Activated CD8-positive, alpha-beta T cell treated with anti-CD3 and anti-CD28 coated beads, Interleukin-2, amount 10 ng/mL, durations not matched to agents 7 days and 5 days (primary cell): ENCODE measurements around the gene PHKB. TPM values are rescaled to one million over a fixed set of nuclear protein-coding genes. Genes with fewer than 3 reads are reported as not detected.
A peak's percentile ranks its signal among the peaks of the same experiment; 100 is the strongest.

ENCODE experiments used
- ATAC-seq: fragments of 150-1000 bp; cut with Tn5 transposase; one replicate; pipeline ENCODE4 v1.10.0; 2021; ENCODE audit warnings: moderate library complexity
- CTCF ChIA-PET: fragments of 350-600 bp; sonication (Branson Sonifier 250); formaldehyde crosslinking; loops from one replicate; lab custom pipeline; 2021; ENCODE audit warnings: antibody characterized with exemption; lab: Charles Lee
- POLR2A ChIA-PET: fragments of 350-600 bp; sonication (Branson Sonifier 250); formaldehyde crosslinking; loops from one replicate; lab custom pipeline; 2021; ENCODE audit warnings: antibody characterized with exemption; lab: Charles Lee
- DNase-seq: peaks from one replicate; pipeline ENCODE4 v3.0.0-alpha.2; 2020
- H3K27ac Mint-ChIP-seq: one replicate; pipeline ENCODE4 v1.8.0; 2021; ENCODE audit warnings: mild to moderate bottlenecking, mixed read lengths
- H3K27me3 Mint-ChIP-seq: one replicate; pipeline ENCODE4 v1.8.0; 2021; ENCODE audit warnings: low read depth, mixed read lengths
- H3K36me3 Mint-ChIP-seq: one replicate; pipeline ENCODE4 v1.8.0; 2021; ENCODE audit warnings: low read depth, mixed read lengths
- H3K4me1 Mint-ChIP-seq: one replicate; pipeline ENCODE4 v1.8.0; 2021; ENCODE audit warnings: low read depth, mixed read lengths
- H3K4me3 Mint-ChIP-seq: one replicate; pipeline ENCODE4 v1.8.0; 2021; ENCODE audit warnings: mild to moderate bottlenecking, mixed read lengths
- H3K9me3 Mint-ChIP-seq: one replicate; pipeline ENCODE4 v1.8.0; 2022; ENCODE audit warnings: mixed read lengths; ENCODE audit not compliant: insufficient read depth
- total RNA-seq, 2 experiments: library from RNA; stranded (reverse); gene quantifications; one replicate each; pipeline ENCODE4 v1.2.3, GENCODE V29; 2021

The PHKB gene
- total RNA-seq, 2 experiments from 2014 or later = 34.9 to 36.8 TPM

DNA sequence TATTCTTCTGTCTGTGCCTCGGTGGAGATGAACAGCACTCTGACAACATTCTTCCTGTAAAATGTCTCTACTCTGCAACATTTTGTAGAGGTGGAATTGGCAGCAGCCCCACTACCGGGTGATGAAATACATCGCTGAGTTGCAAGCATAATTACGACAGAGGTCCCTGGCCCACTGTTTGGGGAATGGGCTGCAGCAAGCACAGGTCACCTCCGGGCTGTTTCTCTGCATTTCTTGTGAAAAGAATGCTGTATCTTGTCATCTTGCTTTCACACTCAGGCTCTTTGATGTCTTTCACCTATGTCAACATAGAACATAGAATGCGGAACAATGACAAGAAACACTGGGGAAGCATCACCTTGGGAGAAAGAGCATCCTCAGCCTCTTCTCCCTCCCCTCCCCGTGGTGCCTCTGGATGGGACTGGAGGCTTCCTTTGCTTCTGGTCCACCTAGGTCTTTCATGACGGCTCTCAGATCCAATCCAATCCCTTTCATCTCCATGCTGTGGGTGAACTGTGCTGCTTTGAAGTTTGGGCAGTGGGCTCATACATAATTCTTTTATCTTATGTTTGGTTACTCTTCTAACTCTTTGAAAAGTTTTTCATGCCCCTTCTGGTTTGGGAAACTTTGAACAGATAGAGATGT lies 265.0 kb downstream of the PHKB start:
- CTCF ChIA-PET = no interaction called here
- H3K4me3 Mint-ChIP-seq = no peak overlapping the region
- no peaks in the 10 kb centered on the region for H3K36me3 Mint-ChIP-seq
- no peak for DNase-seq
- no peak overlapping the region for H3K27ac Mint-ChIP-seq
- no peak for ATAC-seq
- POLR2A ChIA-PET = no interaction called here
- no peaks in the 10 kb centered on the region for H3K27me3 Mint-ChIP-seq
- H3K4me1 Mint-ChIP-seq = no peaks in the 10 kb centered on the region
- no peaks in the 10 kb centered on the region for H3K9me3 Mint-ChIP-seq

DNA sequence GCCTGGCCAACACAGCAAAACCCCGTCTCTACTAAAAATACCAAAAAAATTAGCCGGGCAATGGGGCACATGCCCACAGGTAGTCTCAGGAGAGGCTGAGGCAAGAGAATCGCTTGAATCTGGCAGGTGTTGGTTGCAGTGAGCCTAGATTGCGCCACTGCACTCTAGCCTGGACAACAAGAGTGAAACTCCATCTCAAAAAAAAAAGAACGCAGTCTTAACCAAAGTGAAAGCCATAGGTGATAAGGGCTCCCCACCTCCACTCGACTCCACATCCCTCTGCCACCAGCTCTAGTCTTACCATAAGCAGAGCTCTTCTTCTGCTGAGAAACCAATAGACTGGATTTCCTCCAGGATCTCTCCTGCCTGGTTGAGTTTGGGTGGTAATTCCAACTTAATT lies 266.0 kb downstream of the PHKB start:
- POLR2A ChIA-PET = no interaction called here
- DNase-seq = no peak

DNA sequence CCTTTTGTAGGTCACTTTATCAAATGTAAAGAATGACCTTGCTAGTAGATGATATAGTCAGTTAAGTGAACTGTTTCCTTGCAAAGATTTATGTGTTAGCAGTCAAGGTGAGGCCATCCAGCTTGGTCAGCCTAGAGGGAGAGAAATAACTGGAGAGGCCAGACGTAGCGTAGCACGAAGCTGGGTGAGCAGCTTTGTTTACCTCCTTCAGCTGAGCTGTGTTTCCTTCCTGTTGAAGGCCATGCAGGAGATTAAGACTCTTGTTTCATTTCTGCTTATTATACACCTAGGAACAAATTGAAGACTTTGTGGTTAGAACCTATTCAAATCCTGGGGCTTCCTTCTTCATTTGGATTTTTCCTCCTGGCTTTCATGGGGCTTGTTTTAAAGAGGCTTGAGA lies 267.1 kb downstream of the PHKB start:
- Mint-ChIP-seq H3K4me3 (no peak overlapping the region), H3K4me1 (peaks cover 10% of the 10 kb centered on the region), H3K36me3 (no peaks in the 10 kb centered on the region), H3K27me3 (no peaks in the 10 kb centered on the region), H3K9me3 (no peaks in the 10 kb centered on the region), H3K27ac (no peak overlapping the region)
- ATAC-seq (no peak), DNase-seq (no peak)
- ChIA-PET CTCF (no interaction called here), POLR2A (no interaction called here)

More for the DNA sequence above, 266.0 kb downstream of the PHKB start:
- H3K27me3 Mint-ChIP-seq = no peaks in the 10 kb centered on the region
- H3K9me3 Mint-ChIP-seq = no peaks in the 10 kb centered on the region
- H3K4me3 Mint-ChIP-seq = no peak overlapping the region
- no peak for ATAC-seq
- peaks cover 2% of the 10 kb centered on the region for H3K4me1 Mint-ChIP-seq
- CTCF ChIA-PET = interaction anchor here (0.9 kb wide), 1 partner anchor 264 kb away, joined by 3 read pairs; no protein-coding TSS in a partner anchor
- H3K27ac Mint-ChIP-seq = no peak overlapping the region
- no peaks in the 10 kb centered on the region for H3K36me3 Mint-ChIP-seq

GRCh38 chr16:47729701-47730100 lies 268.6 kb downstream of the PHKB start:
- ATAC-seq = no peak
- CTCF ChIA-PET = no interaction called here

GRCh38 chr16:47731252-47731651 lies 270.1 kb downstream of the PHKB start:
- DNase-seq (no peak), ATAC-seq (no peak)
- no peaks in the 10 kb centered on the region for H3K36me3 Mint-ChIP-seq
- peaks cover 4% of the 10 kb centered on the region for H3K27me3 Mint-ChIP-seq
- POLR2A ChIA-PET = no interaction called here
- H3K27ac Mint-ChIP-seq = no peak overlapping the region
- no peaks in the 10 kb centered on the region for H3K9me3 Mint-ChIP-seq
- CTCF ChIA-PET = no interaction called here
- H3K4me3 Mint-ChIP-seq = no peak overlapping the region
- peaks cover 10% of the 10 kb centered on the region for H3K4me1 Mint-ChIP-seq

More at GRCh38 chr16:47729701-47730100, 268.6 kb downstream of the PHKB start:
- POLR2A ChIA-PET = no interaction called here
- Mint-ChIP-seq H3K36me3 (no peaks in the 10 kb centered on the region), H3K27me3 (no peaks in the 10 kb centered on the region), H3K4me1 (peaks cover 10% of the 10 kb centered on the region), H3K27ac (no peak overlapping the region), H3K4me3 (no peak overlapping the region), H3K9me3 (no peaks in the 10 kb centered on the region)
- no peak for DNase-seq

- Mint-ChIP-seq H3K27ac (no peak overlapping the region), H3K36me3 (no peaks in the 10 kb centered on the region), H3K4me3 (no peak overlapping the region), H3K27me3 (peaks cover 6% of the 10 kb centered on the region), H3K4me1 (peaks cover 10% of the 10 kb centered on the region), H3K9me3 (no peaks in the 10 kb centered on the region)
- DNase-seq (no peak), ATAC-seq (no peak)
- POLR2A ChIA-PET = interaction anchor here (0.7 to 1.5 kb wide), 2 partner anchors 271 to 846 kb away, joined by 3 read pairs; partner anchors contain the start of genes ITFG1 and PHKB
- CTCF ChIA-PET = no interaction called here
These were observed 271.0 kb downstream of the PHKB start for GRCh38 chr16:47732122-47732521.

DNA sequence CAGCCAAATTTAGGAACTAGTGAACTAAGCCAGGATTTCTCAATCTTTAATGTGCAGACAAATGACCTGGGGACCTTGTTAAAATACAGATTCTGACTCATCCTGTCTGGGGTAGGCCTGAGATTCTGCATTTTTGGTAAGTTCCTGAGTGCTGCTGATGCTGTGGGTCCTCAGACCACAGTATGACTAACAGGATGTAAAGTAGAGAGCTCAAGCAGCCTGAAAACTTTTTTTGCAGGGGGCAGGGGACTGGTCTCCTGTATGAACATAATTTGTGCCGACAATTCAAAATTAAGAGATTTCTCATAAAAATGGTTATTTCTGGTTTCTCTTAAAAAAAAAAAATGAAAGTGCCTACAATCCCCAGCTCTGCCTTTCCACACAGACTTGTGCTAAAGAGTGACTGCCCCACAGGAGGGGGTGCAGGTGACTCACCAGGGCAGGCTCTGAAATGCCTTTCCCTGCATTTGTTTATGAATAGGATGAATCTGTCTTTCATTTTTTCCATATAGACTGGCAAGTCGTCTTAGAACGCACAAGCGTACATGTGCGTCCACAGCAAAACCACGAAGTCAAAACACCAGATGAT lies 271.5 kb downstream of the PHKB start:
- POLR2A ChIA-PET = interaction anchor here (0.6 to 1.5 kb wide), 3 partner anchors 19 to 845 kb away, joined by 3 to 4 read pairs (median 3); partner anchors contain the start of genes ITFG1 and PHKB
- peaks cover 10% of the 10 kb centered on the region for H3K4me1 Mint-ChIP-seq
- H3K9me3 Mint-ChIP-seq = no peaks in the 10 kb centered on the region
- no peaks in the 10 kb centered on the region for H3K36me3 Mint-ChIP-seq
- H3K4me3 Mint-ChIP-seq = peak overlapping the region; percentile 3
- H3K27me3 Mint-ChIP-seq = peaks cover 6% of the 10 kb centered on the region
- ATAC-seq = peak; percentile 64
- DNase-seq = peak; percentile 50
- CTCF ChIA-PET = no interaction called here
- H3K27ac Mint-ChIP-seq = peak overlapping the region; percentile 40

DNA sequence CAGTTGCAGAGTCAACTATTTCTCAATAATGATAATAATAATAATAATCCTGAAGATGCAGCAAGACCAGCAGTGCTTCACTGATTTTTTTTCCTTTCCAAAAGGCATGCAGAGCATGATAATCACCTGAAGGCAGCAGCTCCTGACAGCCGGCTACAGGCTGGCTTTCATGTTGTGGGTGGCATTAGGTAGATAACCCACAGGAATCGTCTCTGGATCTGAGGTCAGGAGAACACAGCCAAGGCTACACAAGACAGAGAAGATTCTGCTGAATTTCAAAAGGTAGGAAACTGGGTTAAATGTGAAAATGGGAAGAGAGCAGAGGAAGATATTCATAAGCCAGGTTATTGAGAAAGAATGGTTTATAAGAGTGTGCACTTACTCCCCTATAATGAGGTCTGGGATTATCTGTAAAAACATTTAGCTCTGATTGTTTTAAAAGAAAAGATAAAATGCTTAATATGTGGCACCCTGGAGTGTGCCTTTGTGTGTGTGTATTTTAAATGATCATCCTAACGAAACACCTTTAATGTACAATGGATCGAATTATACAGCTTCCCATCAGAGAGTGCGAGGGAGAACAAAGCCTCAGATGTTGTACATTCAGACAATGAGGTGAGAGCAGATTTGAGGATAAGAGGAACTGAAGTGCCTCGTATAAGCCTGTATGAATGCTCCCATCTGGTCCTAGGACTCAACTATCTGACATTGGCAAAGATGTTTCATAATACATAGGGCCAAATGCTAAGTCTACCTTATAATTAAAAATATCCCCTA lies 273.1 kb downstream of the PHKB start:
- POLR2A ChIA-PET = no interaction called here
- H3K27ac Mint-ChIP-seq = no peak overlapping the region
- peaks cover 4% of the 10 kb centered on the region for H3K9me3 Mint-ChIP-seq
- peaks cover 10% of the 10 kb centered on the region for H3K4me1 Mint-ChIP-seq
- H3K4me3 Mint-ChIP-seq = no peak overlapping the region
- CTCF ChIA-PET = no interaction called here
- no peaks in the 10 kb centered on the region for H3K36me3 Mint-ChIP-seq
- H3K27me3 Mint-ChIP-seq = peaks cover 6% of the 10 kb centered on the region
- ATAC-seq = no peak
- DNase-seq = no peak

DNA sequence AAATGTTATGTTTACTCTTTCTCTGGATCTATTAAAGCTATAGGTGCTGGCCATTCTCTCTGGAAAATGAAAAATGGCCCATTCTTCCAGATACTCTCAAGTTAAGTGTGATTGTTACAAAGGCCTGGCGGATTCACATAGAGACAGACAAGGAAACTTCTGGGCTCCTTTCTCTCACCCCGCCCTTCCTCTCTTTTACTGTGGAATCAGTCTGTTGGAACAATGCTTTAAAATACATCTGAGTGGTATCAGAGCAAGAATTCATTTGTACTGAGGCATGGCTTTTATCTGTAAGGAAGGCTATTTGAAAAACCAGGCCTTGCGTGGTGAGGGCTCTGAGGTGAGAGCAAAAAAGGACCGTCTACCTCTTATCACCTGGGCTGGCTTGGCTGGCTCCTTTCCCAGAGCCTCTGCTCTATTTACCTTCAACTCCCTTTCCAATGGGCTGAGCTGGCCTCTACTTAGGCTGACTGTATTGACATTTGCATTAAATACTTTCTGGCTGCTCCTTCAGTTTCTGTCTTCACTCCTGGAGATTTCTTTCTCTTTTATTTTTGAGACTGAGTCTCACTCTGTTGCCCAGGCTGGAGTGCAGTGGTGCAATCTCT lies 274.0 kb downstream of the PHKB start:
- no peak for ATAC-seq
- Mint-ChIP-seq H3K36me3 (no peaks in the 10 kb centered on the region), H3K4me3 (no peak overlapping the region), H3K9me3 (peaks cover 4% of the 10 kb centered on the region), H3K27me3 (peaks cover 6% of the 10 kb centered on the region), H3K4me1 (peaks cover 10% of the 10 kb centered on the region), H3K27ac (no peak overlapping the region)
- DNase-seq = no peak
- CTCF ChIA-PET = no interaction called here
- POLR2A ChIA-PET = no interaction called here

DNA sequence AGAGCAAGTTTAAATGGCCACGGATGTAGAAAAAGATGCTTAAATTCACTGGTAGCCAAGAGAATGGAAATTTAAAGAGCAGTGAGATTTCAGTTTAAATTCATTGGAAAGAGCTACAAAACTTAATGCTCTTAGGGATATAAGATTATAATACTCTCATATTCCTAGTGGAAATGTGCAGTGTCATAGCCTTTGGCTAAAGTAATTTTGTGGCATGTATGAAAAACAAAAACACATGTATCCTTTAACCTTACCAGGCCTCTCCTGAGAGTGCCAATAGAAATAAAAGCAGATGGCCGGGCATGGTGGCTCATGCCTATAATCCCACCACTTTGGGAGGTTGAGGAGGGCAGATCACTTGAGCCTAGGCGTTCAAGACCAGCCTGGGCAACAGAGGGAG lies 289.2 kb downstream of the PHKB start:
- H3K4me1 Mint-ChIP-seq = no peaks in the 10 kb centered on the region
- H3K27me3 Mint-ChIP-seq = peaks cover 9% of the 10 kb centered on the region
- no peaks in the 10 kb centered on the region for H3K9me3 Mint-ChIP-seq
- DNase-seq (no peak), ATAC-seq (no peak)
- H3K4me3 Mint-ChIP-seq = no peak overlapping the region
- ChIA-PET POLR2A (no interaction called here), CTCF (no interaction called here)
- H3K27ac Mint-ChIP-seq = no peak overlapping the region
- H3K36me3 Mint-ChIP-seq = no peaks in the 10 kb centered on the region
